ENCODE measurements around the gene WDFY1.
"Not testable (repeated sequence)": the region's sequence is repeated elsewhere in the genome, so short reads cannot be mapped to it uniquely, and the experiment has no call there.

The WDFY1 gene

DNA sequence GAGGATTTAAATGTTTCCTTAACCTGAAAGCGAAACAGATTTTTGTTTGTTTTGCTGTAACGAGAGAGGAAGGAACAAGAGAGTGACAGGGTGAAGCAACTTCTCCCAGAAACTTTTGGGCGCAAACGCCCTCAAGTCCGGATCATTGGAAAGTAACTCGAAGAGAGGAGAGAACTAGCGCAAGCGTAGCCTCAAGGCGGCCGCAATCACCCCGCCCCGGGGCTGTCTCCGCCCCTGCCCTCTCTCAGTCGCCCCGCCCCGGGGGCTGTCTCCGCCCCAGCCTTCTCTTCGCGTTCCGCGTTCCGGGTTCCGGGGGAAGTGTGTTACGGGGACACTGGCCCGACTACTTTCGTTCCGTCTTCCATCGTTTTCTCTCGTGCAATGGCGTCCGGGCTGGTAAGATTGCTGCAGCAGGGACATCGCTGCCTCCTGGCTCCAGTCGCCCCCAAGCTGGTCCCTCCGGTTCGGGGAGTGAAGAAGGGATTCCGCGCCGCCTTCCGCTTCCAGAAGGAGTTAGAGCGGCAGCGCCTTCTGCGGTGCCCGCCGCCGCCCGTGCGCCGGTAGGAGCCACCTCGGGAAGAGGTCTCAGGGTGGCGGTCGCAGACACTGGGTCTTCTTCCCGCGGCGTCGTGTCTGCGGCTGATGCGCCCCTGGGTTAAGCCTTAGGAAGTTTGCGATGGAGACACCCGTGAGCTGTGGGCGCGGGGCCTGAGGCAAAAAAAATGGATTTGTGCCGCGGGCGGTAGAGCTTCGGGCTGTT, 12.1 kb upstream of the WDFY1 start, which contains the start of gene MRPL44:
MRPL44 (plus strand) TSS at position 372 of the 760 bp plus-strand sequence; CDS start at position 382, 10 bp downstream.
- DNase-seq (ENCODE audit: low read depth in 1 of 2, low spot score in 1 of 2), result peak; percentile 95 to 97

DNA sequence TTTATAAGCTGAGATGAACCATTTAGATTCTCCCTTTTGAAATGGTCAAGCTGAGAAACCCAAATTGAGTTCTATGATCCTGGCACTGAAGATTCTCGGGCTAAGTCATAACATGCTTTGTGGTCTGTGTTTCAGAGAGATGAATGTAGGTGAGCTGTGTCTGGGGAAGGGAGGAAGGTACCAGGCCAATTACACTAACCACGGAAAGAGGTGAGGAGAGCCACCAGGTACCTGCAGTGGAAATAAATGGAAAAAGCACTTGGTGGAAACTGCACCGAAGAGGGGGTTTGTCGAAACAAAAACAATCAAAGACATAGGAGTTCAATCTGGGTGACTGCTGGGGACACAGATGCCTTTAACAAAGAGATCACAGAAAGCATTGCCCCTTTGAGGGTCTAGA, 11.2 kb upstream of the WDFY1 start:
- no peak for DNase-seq (ENCODE audit: low read depth in 1 of 2, low spot score in 1 of 2)

DNA sequence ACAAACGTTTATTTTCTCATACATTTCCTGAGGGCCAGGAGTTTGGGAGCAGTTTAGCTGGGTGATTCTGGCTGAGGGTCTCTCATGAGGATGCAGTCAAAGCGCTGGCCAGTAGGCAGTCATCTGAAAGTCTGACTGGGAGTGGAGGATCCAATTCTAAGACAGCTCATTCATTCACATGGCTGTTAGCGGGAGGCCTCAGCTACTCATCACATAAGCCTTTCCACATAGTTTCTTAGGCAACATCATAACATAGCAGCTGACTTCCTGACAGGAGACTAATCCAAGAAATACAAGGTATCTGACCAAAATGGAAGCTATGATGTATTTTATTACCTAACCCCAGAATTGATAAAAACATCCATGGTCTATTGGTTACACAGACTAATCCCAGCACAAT, 9.3 kb upstream of the WDFY1 start:
- no peak for DNase-seq (ENCODE audit: low read depth in 1 of 2, low spot score in 1 of 2)

DNA sequence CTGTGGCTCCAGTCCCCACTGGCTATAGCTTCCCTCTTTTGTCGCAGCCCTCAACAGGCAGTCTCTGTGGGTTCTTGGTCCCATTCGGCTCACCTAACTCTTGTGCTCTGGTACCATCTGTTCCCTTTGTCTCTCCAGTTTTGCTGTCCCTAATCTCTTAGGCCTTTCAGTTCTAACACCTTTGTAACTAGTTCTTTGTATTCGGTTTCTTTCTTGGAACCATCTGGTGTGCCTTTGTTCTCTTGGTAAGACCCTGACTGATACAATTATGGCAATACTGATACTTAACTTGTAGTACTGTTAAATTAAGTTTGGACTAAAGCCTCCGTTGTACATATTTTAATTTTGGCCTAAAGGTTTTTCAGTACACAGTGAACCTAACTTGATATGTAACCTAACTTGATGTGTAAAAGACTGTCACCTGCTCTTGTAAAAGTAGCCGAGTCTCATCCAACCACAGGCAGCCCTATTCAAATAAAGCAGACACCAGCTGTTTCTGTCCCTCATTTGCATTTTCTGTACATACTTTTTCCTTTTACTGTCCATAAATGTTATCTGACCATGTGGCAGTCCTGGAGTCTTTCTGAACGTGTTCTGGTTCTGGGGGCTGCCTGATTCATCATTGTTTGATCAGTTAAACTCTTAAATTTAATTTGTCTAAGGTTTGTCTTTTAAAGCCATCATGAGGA, 7.3 kb upstream of the WDFY1 start:
- no peak for DNase-seq (ENCODE audit: low read depth in 1 of 2, low spot score in 1 of 2)

DNA sequence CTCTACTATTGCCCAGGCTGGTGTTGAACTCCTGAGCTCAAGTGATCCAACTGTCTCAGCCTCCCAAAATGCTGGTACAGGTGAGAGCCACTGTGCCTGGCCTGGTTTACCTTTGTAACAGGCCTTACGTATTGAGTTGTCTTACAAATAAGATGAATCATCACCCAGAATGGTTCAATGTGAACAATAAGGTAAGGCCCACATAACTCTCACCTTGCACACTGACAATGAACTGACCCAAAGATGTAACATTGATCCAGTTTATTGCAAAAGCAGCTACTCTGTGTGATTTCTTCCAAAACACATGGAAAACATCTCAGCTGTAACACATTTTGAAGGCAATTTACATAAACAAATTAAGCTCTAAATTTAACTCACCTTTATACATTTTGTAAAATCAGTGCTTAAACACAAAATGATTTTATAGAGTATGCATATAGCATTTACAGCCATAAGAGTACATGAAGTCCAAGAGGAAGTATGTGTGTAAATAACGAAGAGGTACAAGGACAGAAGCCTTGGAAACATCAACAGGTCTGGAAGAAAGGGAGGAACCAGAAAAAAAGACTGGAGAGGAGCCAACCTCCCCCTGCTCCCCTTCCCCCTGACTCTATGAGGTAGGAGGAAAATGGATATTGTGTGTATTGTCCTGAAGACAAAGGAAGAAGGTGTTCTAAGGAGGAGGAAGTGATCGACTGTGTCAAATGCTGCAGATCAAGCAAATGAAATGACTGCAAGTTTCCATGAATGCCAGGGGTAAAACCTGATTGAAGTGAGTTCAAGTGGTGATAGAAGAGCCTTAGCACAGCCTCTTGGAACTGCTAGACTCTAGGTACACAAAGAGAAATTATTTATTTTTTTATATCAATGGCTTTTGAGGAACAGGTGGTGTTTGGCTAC, 5.6 kb upstream of the WDFY1 start:
- no peak for DNase-seq (ENCODE audit: low read depth in 1 of 2, low spot score in 1 of 2)

DNA sequence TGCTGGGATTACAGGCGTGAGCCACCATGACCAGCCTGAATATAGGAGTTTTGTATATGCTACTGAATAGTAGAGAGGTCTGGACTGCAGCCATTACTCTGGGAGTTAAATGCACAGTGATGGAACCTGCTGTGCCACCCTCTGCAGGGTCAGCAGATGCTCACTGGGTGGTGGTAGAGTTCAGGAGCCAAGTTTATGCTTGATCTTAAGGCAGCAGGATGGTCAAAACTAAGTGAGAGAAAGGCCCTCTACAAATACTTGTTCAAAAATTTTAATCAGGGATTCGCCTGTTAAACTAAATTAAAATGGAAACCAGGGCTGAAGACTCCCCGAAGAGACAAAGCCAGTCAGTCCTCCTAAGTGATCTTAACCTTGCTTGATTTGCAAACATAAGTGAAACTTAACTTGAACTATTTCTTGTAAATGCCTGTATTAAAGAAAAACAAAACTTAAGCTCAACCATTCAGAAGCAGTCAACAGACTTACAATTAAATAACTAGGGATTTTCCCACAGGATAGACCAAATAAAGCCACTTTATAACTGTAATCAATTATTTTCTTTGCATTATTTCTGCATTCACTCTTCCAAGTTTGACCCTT, 4.2 kb upstream of the WDFY1 start:
- DNase-seq (ENCODE audit: low read depth in 1 of 2, low spot score in 1 of 2), result no peak

DNA sequence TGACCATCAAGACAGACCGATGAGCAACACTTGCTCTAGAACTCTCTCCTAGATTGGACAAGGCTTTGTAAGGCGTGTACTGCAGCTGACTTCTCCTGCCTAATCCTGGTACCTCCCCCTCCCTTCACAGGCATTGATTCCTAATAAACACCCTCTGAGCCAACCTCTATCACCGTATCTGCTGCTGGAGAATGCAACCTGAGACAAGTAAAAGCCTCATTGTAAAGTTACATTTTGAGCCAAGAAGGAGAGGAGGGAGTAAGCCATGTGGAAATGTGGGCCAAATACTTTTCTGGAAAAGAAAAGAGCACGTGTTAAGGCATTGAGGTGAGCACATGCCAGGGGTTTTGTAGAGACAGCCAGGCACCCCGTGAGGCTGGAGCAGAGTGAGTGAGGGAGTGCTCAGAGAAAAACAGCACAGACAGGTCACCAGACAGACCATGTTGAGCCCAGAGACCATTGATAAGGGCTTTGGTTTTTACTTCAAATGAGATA, 2.6 kb upstream of the WDFY1 start:
- DNase-seq (ENCODE audit: low read depth in 1 of 2, low spot score in 1 of 2), result no peak

DNA sequence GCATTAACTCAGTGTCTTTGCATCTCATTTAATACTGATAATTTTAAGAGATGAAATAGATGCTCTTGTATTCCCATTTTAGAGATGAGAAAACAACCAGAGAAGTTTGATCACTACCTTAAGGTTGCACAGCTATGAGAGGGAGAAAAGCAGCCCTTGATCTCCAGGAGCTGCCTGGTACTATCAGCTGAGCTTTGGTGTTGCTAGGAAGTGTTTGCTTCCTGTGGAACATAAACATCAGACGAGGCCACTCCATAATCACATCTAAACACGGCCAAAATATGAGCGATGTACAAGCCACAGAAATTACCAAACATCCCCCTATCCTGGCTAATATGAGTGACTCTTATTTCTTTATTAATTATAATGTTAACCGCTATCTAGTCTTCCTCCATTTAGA, 620 bp upstream of the WDFY1 start:
- DNase-seq (ENCODE audit: low read depth in 1 of 2, low spot score in 1 of 2), result no peak

DNA sequence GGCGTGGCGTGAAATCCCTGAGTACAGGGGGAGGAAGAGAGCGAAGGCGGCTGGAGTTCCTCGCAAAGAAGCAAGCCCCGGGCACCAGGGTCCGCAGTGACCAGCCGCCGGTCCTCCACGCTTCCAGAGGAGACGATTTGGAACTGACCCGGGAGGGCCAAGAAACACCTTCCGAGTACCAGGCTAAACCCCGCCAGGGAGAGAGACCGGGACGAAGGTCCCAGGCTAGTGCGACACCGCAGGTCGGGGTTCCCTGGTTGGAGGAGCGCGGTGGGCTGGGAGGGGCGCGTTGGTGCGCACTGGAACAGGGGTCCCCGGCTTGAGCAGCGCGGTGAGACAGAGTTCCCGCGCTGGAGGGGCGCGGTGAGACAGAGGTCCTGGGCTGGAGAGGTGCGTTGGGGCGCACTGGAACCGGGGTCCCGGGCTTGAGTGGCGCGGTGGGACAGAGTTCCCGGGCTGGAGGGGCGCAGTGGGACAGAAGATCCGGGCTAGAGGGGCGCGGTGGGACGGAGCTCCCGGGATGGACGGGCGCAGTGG, 901 bp downstream of the WDFY1 start:
- peak in 1 of 2 donors; percentile 10 for DNase-seq (ENCODE audit: low read depth in 1 of 2, low spot score in 1 of 2)

DNA sequence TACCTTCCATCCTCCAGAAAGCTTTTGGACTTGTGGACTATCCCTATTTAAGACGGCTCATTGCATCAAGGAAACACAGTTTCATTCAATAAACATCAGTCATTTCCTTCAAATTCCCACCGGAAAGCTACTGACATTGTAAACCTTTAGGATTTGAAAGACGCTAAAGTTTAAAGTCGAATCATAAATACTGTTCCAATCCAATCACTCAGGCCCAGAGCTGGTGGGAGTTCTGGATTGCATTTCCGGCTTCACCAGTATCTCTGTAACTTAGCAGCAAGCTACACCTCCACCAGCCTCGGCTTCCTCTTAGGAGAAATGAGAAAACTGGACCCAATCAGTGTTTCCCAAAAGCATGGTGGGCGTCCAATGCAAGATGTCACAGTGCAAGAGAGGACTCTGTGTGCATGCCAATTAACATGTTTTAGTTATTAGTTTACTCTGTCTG, 1.6 kb downstream of the WDFY1 start:
- DNase-seq (ENCODE audit: low read depth in 1 of 2, low spot score in 1 of 2), result no peak

DNA sequence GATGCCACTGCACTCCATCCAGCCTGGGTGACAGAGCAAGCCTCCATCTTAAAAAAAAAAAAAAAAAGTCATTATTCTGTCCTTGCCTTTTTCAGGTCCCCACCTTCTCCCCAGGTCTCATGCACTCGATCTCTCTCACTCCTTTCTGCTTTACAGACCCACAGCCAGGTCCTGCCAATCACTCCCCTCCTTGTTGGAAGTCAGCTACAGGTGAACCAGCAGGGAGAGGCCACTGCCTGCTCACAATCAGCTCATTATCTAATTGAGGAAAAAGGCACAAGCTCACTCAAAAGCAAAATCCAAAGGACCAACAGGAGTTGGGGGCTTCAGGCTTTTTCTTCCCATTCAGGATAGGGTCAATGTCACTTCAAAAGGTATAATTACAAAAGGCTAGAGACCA, 2.0 kb downstream of the WDFY1 start:
- DNase-seq (ENCODE audit: low read depth in 1 of 2, low spot score in 1 of 2), result no peak

DNA sequence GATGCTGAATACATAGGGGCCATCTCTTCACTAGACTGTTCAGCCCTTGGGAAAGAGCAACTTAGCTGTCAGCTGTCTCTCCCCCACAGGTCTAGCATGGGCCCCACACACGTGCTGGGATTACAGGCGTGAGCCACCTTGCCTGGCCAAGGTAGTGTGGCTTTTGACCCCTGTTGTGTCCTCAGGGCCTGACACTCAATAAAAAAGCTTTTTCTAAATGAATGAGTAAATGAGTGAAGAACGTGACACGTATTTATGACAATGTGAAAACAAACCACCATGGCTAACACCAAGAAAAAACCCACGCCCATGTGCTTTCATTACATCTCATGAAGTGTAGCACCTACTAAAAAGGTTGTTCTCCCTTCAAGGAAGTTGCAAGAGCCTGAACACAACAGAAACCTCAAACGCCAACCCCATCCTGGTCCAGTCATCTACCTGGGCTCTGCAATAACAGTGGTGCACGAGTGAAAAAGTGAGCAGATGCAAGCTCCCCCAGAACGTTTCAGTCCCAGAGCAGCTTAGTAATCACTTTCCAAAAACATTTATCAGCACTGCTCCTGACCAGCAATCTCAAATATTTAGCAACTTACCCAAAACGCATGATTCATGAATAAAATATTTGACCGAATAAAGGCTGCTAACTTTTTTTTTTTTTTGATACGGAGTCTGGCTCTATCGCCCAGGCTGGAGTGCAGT, 3.4 kb downstream of the WDFY1 start:
- DNase-seq (ENCODE audit: low read depth in 1 of 2, low spot score in 1 of 2), result peak in 1 of 2 donors; percentile 41

DNA sequence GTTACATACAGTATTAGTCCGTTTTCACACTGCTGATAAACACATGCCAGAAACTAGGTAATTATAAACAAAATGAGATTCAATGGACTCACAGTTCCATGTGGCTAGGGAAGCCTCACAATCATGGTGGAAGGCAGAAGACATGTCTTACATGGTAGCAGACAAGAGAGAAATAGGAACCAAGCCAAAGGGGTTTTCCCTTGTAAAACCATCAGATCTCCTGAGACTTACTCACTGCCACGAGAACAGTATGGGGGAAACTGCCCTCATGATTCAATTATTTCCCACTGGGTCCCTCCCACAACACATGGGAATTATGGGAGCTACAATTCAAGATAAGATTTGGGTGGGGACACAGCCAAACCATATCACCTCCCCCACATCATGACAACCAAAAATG, 5.7 kb downstream of the WDFY1 start:
- DNase-seq (ENCODE audit: low read depth in 1 of 2, low spot score in 1 of 2), result not testable (repeated sequence)

DNA sequence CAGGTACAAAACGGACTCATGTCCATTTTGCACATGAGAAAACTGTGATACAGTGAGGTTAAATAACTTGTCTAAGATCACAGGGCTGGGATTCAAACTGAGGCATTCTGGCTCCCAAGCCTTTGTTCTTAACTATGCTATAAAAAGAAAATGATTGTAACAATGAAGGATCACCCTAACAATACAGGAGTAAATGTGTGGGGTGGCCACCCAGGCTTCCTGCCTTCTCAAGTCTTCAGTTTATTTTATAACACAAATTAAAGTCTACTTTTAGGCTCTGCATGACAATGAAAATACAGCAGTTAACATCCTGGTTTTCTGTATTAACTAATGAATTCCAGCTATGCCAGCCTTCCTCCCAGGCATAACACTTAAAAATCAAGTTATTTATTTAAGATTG, 7.6 kb downstream of the WDFY1 start:
- no peak for DNase-seq (ENCODE audit: low read depth in 1 of 2, low spot score in 1 of 2)

DNA sequence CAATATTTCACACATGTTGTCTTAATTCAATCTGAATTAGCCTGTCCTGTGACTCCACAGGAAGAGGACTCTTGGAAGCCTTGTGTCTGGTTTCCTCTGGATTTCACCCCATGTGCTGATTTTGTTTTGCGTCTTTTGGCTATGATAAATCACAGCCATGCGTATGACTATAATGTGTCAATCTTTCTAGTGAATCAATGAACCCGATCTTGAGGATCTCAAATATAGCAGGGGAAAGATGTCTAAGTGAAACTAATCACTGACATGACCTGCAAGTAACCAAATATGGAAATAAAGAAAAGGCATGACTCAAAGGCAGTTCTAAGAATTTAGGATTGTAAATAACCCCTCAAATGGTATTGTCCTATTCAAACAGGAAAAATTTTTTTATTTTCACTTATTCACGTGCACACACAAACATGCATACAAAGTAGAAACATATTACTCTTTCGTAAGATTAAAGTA, 8.2 kb downstream of the WDFY1 start:
- DNase-seq (ENCODE audit: low read depth in 1 of 2, low spot score in 1 of 2), result no peak

DNA sequence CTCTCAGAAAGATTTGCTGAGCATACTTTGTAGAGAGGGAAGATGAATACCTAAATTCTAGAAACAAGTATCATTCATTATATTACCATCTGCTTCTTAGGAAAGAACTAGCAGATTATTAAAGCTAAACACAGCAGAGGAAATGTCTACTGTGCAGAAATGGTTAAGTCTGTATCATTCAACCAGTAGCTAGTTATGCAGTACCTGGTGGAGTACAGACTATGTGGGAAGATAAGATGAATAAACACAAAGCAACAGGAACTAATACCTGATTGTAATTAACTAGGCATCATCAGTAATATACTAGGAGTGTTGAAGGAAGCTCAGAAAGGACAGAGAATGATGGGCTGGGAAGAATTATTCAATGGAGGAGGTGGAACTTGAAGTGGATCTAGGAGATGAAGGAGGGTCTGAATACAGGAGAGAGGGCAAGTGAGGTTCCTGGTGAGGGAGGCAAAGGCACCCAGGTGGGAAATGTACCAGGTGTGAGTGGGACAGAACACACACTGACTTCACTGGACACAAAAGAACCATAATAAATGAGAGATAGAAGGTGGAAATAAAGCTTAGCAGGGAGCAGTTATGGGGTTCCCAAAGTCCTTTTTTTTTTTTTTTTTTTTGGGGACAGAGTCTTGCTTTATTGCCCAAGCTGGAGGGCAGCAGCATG, 9.5 kb downstream of the WDFY1 start:
- DNase-seq (ENCODE audit: low read depth in 1 of 2, low spot score in 1 of 2), result no peak

DNA sequence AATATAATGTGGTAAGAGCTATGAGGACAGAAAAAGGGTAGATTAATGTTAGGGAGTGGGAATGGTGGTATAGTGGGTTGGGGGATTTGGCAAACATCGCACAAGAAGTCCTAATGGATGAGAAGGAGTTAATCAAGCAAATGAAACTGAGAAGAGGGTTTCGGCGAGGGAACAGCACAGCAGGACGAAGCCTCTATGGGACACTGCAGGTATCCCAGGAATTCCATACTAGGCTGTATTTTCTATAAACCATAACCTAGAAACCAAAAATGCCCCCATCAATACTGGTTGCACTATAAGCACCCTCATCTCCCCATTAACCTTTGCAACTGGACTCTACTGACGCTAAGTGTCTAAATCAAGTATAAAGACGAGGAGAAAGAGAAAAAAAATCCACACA, 10.3 kb downstream of the WDFY1 start:
- DNase-seq (ENCODE audit: low read depth in 1 of 2, low spot score in 1 of 2), result no peak

DNA sequence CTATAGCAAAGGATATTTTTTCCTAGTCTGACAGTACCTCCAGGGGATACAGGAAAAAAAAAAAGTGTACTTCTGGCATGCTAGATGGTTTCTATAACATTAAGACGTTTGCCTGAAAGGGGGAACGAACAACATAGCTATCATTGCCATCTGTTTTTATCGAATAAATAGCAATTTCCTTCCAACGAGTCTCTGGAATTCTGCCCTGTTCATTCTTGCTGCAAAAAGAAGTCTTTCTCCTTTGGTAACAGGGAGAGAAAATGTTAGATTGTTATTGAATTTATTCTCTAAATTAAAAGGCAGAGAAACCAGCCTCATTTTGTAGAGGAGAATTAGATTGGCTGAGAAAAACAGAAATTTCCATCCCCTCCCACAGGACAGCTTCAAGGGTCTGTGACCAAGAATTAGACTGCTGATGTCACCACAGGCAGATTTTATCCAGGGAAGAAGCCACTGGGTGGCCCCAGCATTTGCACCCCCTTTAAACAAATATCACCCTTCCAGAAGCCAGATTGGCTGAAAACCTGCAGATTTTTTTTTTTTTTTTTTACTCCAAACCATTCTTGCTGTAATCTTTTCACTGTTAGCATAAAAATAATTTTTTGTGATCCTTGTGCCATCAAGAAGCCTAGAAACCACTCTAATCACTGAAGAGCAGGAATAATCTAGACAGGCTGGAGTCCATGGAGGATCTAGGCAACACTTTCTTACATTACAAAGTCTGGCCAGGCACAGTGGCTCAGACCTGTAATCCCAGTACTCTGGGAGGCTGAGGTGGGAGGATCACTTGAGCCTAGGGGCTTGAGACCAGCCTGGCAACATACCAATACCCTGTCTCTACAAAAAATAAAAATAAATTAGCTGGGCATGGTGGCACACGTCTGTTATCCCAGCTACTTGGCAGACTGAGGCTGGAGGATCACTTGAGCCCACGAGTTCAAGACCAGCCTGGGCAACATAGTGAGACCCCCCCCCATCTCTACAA, 12.0 kb downstream of the WDFY1 start:
- no peak for DNase-seq (ENCODE audit: low read depth in 1 of 2, low spot score in 1 of 2)

Measured in stimulated activated CD4-positive, alpha-beta T cell treated with anti-CD3 and anti-CD28 coated beads, Interleukin-15, amount 100 ng/mL, for 1 hour (primary cell).